ENCODE measurements around the gene SNX33.

Gene SNX33

DNA sequence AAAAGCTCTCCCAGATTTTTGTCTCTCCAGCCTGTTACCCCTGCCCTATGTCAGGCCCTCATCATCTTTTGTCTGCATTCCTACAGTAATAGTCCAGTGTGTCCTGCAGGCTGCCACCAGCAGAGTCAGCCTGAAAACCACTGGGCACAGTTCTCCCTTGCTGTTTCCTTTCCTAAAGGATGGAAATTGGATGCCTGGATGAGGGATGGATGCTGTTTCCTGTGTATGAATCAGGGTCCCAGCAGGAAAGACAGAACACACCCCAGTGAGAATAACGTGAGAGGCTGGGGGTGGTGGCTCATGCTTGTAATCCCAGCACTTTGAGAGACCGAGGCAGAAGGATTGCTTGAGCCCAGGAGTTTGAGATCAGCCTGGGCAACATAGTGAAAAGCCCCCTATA lies 3.3 kb upstream of the SNX33 start:
- no peak overlapping the region for H3K4me3 ChIP-seq (ENCODE audit: low read depth, low read length)
- DNase-seq (ENCODE audit: low read depth): no peak
- TF ChIP-seq, protein P1, sequence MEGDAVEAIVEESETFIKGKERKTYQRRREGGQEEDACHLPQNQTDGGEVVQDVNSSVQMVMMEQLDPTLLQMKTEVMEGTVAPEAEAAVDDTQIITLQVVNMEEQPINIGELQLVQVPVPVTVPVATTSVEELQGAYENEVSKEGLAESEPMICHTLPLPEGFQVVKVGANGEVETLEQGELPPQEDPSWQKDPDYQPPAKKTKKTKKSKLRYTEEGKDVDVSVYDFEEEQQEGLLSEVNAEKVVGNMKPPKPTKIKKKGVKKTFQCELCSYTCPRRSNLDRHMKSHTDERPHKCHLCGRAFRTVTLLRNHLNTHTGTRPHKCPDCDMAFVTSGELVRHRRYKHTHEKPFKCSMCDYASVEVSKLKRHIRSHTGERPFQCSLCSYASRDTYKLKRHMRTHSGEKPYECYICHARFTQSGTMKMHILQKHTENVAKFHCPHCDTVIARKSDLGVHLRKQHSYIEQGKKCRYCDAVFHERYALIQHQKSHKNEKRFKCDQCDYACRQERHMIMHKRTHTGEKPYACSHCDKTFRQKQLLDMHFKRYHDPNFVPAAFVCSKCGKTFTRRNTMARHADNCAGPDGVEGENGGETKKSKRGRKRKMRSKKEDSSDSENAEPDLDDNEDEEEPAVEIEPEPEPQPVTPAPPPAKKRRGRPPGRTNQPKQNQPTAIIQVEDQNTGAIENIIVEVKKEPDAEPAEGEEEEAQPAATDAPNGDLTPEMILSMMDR (conservative IDR thresholded peaks at IDR 0.05; ENCODE audit: low read depth, low read length): no peak

DNA sequence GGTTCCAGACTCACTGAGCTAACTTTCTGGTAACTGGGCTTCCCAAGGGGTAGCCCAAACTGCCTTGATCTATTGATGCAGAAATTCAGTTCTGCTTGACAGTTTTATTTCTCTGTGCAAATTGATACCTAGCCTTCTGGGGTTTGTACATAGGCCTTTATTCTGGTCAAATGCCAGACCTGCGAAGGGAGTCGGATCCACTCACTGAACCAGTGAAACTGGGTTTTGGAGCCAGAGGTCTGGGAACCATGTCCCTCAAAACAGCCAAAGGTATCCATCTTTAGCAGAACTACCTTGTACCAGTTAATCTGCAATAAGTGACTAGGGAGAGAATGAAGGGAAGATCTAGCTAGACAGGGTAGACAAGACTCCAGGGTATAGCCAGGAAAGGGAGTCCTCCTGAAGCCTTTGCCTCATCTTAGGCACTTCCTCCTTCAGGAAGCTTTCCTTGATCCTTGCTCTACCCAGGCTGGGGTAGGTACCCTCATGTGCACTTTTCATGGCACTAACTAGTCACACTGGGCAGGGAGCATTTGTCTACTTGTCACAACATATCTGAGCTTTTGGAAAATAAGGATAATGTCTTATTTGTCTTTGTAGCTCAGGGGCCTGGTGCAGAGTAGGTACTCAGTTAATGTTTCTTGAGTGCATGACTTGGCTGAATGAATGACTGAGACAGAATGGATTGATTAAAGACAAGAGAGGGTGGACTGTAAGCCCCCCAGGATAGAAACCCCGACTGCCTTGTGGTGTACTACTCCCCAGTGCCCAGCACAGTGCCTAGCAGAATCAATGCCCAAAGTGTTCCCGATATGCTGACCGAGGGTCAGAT lies 1.4 kb upstream of the SNX33 start:
- TF ChIP-seq, protein P1 (conservative IDR thresholded peaks at IDR 0.05; ENCODE audit: low read depth, low read length): no peak
- no peak for DNase-seq (ENCODE audit: low read depth)
- peak overlapping the region; percentile 89 for H3K4me3 ChIP-seq (ENCODE audit: low read depth, low read length)

DNA sequence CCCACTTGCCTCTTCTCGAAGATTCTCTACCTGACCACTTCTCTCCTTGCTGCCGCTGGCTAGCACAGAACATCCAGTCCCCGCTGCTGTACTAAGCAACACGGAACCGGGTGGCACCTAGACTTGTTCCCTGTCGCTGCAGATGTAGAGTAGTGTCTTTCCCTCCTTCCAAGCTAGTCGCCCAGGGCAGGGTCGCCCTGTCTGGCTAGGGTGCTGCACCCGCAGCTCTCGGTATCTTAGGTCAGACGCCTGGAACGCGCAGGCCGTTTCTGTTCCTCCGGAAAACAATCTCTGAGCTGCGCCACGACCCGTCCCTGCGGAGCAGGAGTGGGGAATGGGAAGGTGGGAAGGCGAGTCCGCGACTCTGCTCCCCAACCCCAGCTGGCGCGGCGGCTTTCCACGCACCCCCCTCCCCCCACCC lies 758 bp upstream of the SNX33 start:
- peak; percentile 36 for DNase-seq (ENCODE audit: low read depth)
- TF ChIP-seq, protein P1 (conservative IDR thresholded peaks at IDR 0.05; ENCODE audit: low read depth, low read length): no peak
- peak overlapping the region; percentile 89 for H3K4me3 ChIP-seq (ENCODE audit: low read depth, low read length)

DNA sequence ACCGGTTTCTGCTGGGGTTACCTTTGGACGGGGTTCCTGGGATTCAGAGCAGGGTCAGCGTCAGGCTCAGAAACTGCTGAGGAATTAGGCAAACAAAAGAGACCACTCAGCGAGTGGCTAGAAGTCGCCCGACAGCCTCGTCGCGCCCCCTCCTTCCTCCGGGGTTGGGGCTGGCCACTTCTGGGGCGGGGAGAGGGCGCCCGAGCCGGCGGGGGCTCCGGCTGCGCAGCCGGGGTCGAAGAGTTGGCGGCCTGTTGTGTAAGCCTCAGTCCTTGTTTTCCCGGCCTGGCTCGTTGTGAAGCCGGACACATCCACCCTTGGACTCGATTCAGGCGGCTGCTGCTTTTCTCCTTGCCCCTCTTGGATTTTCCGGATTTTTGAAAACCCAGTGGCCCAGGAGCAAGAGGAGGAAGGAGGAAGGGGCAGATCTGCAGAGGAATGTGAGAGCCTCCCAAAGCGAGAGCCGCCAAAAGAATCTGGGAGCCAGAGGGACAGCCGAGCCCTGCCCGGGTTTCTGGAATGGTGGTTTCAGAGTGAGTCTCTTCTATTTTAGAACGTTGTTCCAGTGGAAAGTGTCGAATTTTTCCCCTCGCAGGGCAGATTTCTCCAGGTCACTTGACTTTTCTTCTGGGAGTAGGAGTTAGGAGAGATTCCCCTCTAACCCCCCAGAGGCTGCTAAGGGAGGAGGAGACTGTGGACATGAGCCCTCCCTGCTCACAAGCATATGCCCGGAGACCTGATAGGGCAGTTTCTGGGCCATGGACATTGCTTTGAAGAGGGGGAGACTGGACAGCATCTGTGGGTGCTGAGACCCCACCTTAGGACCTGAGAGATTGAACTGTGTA lies 666 bp downstream of the SNX33 start:
- TF ChIP-seq, protein P1 (conservative IDR thresholded peaks at IDR 0.05; ENCODE audit: low read depth, low read length): no peak
- H3K4me3 ChIP-seq (ENCODE audit: low read depth, low read length): peak overlapping the region; percentile 89
- DNase-seq (ENCODE audit: low read depth): peak; percentile 50

DNA sequence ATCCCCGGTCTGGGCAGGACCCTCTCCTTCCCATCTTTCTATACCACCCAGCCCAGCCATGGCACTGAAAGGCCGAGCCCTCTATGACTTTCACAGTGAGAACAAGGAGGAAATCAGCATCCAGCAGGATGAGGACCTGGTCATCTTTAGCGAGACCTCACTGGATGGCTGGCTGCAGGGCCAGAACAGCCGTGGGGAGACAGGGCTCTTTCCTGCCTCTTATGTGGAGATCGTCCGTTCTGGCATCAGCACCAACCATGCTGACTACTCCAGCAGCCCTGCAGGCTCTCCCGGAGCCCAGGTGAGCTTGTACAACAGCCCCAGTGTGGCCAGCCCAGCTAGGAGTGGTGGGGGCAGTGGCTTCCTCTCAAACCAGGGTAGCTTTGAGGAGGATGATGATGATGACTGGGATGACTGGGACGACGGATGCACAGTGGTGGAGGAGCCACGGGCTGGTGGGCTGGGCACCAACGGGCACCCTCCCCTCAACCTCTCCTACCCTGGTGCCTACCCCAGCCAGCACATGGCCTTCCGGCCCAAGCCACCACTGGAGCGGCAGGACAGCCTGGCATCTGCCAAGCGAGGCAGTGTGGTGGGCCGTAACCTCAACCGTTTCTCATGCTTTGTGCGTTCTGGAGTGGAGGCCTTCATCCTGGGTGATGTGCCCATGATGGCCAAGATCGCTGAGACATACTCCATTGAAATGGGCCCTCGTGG lies 1.5 kb downstream of the SNX33 start:
- TF ChIP-seq, protein P1 (conservative IDR thresholded peaks at IDR 0.05; ENCODE audit: low read depth, low read length): no peak
- peak overlapping the region; percentile 89 for H3K4me3 ChIP-seq (ENCODE audit: low read depth, low read length)
- DNase-seq (ENCODE audit: low read depth): no peak

DNA sequence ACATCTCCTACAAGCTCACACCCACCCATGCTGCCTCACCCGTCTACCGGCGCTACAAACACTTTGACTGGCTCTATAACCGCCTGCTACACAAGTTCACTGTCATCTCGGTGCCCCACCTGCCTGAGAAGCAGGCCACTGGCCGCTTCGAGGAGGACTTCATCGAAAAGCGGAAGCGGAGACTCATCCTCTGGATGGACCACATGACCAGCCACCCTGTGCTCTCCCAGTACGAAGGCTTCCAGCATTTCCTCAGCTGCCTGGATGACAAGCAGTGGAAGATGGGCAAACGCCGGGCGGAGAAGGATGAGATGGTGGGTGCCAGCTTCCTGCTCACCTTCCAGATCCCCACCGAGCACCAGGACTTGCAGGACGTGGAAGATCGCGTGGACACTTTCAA lies 2.1 kb downstream of the SNX33 start:
- peak overlapping the region; percentile 89 for H3K4me3 ChIP-seq (ENCODE audit: low read depth, low read length)
- DNase-seq (ENCODE audit: low read depth): no peak
- TF ChIP-seq, protein P1 (conservative IDR thresholded peaks at IDR 0.05; ENCODE audit: low read depth, low read length): no peak

Data from choroid plexus epithelial cell (primary cell).